ENCODE measurements around the gene SCN2B.

SCN2B gene

DNA sequence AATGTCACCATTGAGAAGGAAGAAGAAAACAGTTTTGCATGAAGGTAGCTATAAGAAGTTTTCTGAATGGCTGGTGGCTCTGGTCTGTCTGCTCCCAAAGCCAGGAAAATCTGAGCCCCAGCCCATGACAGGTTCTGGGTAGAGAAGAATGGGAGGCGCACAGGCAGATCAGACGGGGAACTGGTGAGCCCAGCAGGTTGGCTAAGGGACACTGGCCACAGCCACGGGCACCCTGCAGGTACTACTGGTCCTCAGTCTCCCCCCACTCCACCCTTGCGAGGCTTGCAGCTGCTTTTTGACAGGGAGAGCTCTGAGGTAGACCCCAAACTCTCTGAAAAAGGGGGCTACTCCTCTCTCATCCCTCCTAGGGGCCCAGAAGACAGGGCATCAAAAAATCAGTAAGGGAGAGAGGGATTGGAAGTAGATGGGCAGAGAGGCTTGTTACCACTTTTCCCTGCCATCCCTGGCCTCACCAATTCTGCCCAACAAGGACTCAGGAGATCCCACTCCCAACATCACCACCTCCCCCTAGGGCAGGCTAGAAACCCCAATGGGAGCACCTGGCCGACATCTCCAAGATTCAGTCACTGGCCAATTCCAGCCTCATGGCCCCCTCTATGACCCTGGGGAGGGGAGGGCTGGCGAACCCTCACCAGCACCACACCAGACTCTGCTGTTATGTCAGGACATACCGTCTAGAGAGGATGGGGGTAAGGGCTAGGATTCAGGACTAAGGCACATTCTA lies 41.2 kb downstream of the SCN2B start:
- no peak for DNase-seq (ENCODE audit: low read depth in 2 of 2)

DNA sequence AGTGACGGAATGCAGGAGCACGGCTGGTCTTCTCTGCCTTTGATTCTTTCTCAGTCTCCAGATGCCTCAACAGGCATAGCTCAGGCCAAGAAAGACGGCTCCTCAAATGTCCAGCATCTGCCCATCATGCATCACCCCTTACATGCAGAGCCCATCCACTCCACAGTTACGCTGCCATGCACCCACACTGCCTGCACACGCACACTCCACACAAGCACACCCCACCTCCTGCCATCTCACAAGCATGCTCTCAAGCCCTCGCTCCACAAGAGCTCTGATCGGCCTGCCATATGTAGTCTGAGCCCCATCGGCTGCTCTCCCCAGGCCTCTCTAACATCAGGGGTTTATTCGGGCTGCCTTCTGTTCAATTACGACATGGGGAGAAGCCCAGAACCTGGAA lies 42.6 kb downstream of the SCN2B start:
- no peak for DNase-seq (ENCODE audit: low read depth in 2 of 2)

DNA sequence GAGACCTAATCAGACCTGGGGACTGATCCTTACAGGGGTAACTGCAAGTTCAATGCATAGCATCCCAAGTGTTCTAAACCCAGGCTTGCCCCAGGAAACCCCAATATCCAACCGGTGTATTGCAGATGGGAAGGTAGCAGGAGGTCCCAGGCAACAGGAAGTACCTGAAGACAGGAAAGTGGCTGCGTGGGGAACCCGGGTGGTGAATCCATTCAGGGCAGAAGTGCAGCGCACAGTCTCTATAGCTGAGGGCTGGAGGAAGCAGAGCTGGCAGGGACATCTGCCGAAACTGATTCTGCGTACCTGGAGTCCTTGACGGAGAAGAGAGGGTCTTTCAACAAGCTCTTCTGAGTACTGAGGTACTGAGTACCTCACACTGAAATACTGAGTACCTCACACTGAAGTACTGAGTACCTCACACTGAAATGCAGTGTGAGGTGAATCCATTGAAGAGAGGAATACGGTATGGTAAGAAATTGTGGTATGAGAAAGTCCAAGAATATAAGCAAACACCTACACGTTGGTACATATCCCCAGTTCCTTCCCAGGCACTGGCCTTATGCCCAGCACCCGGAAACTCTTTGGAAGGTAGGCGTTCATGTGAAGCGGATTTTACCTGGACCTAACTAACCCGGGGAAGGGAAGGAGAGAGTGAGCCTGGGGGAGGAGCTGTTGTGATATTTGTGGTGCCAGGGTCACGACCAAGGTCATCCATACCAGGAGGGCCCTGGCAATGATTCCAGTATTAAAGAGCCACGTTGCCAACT lies 43.9 kb downstream of the SCN2B start:
- DNase-seq (ENCODE audit: low read depth in 2 of 2) = no peak

DNA sequence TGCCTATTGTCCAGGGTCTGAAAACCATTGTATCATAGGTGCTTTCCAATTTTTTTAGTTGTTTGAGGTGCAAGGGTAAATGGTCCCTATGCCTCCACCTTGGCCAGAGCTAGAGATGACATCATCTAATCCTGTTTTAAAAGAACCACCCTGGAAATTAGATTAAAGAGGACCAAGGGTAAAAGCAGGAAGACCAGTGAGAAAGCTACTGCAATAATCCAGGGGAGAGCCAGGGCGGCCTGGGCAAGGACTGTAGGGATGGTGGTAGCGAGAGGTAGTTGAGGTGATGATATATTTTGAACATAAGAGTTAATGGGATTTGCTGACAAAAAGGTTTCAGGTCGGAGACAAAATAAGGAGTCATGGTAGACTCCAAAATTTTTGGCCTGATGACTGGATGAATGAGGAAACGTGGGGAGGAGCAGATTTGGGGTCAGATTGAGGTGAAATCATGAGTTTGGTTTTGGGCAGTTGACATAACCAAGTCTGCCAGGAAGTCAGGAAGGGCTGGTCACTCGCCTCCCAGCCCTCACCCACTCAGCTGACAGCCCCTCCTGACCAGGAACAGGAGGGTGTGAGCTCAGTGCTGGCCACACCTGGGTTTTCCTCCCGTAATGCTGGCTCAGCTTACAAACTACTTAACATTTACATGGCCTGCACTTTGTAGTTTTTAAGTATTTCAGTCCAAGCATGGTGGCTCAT lies 46.8 kb downstream of the SCN2B start:
- no peak for DNase-seq (ENCODE audit: low read depth in 2 of 2)

DNA sequence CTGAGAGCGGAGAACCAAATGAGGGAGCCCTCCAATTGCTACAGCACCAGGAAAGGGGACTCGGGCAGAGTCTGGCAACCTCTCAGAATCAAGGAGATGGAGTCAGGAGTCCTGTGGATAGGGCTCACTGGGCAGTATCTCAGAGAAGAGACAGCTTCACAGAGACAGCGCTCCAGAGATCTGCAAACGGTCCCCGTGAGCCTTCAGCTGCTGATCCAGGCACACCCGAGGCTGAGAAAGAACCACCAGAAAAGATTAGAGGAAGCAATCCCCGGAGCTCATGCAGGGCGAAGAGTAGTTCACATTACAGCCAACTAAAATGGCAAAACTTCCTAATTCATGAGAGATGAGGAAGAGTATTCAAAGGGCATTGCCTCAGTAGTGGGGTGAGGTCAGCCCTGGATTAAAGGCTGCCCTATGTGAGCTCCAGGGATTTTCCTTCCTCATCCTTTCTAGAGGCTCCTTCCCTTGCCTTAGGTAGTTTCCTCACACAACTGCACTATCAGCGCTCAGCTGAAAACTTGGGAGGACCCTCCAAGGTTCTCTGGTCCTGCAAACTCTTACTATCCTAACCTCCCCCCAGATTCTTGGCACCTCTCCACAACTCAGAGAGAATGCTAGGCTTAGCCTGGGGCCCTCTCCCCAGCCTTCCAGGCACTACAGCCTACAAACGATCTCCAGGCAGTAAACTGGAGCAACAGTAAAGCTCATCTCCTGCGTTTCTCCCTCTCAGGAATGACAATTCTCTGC lies 47.5 kb downstream of the SCN2B start:
- DNase-seq (ENCODE audit: low read depth in 2 of 2) = no peak

DNA sequence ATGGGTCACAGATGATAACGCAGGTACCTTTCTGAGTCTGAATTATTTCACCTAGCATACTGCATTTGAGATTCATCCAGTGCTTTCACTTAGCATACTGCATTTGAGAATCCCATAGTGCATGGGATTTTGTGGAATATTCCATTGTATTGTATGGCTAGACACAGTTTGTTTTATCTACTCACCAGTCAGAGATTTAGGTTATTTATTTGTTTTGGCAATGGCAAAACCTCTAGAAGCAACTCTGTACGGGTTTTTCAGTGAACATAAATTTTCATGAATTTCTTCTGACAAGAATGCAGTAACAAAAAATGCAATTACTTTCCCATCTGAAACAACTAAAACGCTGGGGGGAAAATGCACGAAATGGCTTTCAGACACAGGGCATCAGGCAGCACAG lies 48.1 kb downstream of the SCN2B start:
- no peak for DNase-seq (ENCODE audit: low read depth in 2 of 2)

- DNase-seq (ENCODE audit: low read depth in 2 of 2) = no peak
Measured at GRCh38 chr11:118126082-118126838, 50.2 kb downstream of the SCN2B start.

DNA sequence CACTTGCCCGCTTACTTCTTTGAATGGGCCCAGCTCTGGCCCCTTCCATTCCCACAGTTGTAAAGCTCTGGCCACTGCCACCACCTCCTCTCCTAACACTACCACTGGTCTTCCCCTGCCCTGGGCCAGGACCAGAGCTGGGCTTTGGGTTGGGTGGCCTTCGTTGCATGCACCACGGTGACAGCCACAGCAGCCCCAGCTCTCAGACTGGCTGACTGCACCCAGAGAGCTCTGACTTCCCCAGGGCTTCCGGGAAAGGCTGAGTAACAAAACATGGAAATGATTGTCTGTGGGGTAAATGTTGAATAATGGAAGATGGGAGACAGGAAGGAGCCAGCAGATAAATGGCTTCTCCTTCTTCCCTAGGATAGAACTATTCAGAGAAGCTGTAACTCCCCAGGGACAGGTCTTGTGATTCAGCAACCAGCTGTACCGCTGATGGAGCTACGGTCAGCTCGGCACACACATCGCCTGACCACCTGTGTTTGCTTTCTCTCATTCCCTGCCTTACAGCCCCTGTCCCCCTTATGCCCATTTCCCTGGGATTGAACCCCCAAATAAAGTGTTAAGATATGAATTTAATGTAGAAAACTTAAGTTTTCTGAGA lies 51.4 kb downstream of the SCN2B start:
- no peak for DNase-seq (ENCODE audit: low read depth in 2 of 2)

GRCh38 chr11:118120793-118121192 lies 55.6 kb downstream of the SCN2B start:
- DNase-seq (ENCODE audit: low read depth in 2 of 2) = no peak

GRCh38 chr11:118117790-118118601 lies 58.4 kb downstream of the SCN2B start:
- DNase-seq (ENCODE audit: low read depth in 2 of 2) = no peak

DNA sequence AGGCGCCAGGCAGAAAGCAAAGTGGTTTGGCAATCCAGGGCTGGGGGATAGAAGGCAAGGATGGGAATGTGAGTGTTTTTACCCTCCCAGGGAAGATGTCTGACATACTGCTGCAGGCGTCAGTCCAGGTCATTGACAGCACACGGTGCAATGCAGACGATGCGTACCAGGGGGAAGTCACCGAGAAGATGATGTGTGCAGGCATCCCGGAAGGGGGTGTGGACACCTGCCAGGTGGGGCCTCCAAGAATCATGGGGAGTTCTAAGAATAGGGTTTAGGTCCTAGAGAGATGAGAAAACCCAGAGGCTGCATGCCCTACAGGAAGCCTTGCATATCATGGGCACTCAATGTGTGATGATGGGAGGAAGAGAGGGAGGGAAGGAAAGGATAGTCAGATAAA lies 61.4 kb downstream of the SCN2B start:
- no peak for DNase-seq (ENCODE audit: low read depth in 2 of 2)

GRCh38 chr11:118114266-118114665 lies 62.2 kb downstream of the SCN2B start:
- DNase-seq (ENCODE audit: low read depth in 2 of 2) = no peak

DNA sequence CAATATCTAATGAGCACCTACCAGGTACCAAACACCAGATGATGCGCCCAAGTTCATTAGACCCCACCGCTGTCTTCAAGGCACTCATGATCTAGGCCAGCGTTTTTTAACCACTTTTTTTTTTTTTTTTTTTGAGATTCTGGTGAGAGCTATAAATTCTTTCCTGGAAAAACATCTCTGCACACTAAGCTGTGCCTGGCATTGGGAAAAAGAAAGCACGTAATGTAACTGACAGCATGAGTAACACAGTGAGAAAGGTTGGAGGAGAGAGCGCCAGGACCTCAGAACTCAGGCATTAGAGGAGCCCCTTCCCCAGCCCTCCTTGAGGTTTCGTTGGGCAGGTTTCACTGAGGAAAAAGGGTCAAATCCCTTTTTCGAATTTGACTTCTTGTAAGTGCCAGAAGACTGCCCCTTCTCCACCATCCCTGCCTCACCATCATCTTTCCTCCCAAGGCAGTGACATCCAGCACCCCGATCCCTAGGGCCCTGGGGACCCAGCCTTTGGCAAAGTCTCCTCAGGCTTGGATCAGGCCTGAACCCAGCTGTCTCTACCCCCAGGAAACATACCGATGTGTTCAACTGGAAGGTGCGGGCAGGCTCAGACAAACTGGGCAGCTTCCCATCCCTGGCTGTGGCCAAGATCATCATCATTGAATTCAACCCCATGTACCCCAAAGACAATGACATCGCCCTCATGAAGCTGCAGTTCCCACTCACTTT lies 63.6 kb downstream of the SCN2B start:
- no peak for DNase-seq (ENCODE audit: low read depth in 2 of 2)
